GM12874 (cell line): ENCODE measurements around the gene THEMIS.

ENCODE experiments used
- TF ChIP-seq, protein P1 (sequence below): IDR thresholded peaks from 2 replicates; pipeline ENCODE4 v1.5.1; 2011; ENCODE audit warnings: low read depth, mild to moderate bottlenecking, control low read depth, low read length, moderate library complexity; ENCODE audit not compliant: insufficient read depth

THEMIS gene

GRCh38 chr6:127686084-127686483 is 214.8 kb downstream of the THEMIS start:
- TF ChIP-seq, protein P1, sequence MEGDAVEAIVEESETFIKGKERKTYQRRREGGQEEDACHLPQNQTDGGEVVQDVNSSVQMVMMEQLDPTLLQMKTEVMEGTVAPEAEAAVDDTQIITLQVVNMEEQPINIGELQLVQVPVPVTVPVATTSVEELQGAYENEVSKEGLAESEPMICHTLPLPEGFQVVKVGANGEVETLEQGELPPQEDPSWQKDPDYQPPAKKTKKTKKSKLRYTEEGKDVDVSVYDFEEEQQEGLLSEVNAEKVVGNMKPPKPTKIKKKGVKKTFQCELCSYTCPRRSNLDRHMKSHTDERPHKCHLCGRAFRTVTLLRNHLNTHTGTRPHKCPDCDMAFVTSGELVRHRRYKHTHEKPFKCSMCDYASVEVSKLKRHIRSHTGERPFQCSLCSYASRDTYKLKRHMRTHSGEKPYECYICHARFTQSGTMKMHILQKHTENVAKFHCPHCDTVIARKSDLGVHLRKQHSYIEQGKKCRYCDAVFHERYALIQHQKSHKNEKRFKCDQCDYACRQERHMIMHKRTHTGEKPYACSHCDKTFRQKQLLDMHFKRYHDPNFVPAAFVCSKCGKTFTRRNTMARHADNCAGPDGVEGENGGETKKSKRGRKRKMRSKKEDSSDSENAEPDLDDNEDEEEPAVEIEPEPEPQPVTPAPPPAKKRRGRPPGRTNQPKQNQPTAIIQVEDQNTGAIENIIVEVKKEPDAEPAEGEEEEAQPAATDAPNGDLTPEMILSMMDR: no peak

- TF ChIP-seq, protein P1: no peak
Observed at GRCh38 chr6:127684501-127684900, 216.4 kb downstream of the THEMIS start.
